Measurements from ENCODE around the gene CNGB1.

- TF ChIP-seq, protein P1, sequence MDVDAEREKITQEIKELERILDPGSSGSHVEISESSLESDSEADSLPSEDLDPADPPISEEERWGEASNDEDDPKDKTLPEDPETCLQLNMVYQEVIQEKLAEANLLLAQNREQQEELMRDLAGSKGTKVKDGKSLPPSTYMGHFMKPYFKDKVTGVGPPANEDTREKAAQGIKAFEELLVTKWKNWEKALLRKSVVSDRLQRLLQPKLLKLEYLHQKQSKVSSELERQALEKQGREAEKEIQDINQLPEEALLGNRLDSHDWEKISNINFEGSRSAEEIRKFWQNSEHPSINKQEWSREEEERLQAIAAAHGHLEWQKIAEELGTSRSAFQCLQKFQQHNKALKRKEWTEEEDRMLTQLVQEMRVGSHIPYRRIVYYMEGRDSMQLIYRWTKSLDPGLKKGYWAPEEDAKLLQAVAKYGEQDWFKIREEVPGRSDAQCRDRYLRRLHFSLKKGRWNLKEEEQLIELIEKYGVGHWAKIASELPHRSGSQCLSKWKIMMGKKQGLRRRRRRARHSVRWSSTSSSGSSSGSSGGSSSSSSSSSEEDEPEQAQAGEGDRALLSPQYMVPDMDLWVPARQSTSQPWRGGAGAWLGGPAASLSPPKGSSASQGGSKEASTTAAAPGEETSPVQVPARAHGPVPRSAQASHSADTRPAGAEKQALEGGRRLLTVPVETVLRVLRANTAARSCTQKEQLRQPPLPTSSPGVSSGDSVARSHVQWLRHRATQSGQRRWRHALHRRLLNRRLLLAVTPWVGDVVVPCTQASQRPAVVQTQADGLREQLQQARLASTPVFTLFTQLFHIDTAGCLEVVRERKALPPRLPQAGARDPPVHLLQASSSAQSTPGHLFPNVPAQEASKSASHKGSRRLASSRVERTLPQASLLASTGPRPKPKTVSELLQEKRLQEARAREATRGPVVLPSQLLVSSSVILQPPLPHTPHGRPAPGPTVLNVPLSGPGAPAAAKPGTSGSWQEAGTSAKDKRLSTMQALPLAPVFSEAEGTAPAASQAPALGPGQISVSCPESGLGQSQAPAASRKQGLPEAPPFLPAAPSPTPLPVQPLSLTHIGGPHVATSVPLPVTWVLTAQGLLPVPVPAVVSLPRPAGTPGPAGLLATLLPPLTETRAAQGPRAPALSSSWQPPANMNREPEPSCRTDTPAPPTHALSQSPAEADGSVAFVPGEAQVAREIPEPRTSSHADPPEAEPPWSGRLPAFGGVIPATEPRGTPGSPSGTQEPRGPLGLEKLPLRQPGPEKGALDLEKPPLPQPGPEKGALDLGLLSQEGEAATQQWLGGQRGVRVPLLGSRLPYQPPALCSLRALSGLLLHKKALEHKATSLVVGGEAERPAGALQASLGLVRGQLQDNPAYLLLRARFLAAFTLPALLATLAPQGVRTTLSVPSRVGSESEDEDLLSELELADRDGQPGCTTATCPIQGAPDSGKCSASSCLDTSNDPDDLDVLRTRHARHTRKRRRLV (CRISPR knock-in tag; IDR thresholded peaks at IDR 0.05) = no peak
- no peak for TF ChIP-seq KDM1A (CRISPR knock-in tag; IDR thresholded peaks at IDR 0.05)
- no peak for TF ChIP-seq CHD2 (IDR thresholded peaks at IDR 0.05; ENCODE audit: low read depth, low read length)
- TF ChIP-seq EZH2 (conservative IDR thresholded peaks at IDR 0.05; ENCODE audit: low read depth, low read length) = no peak
- TF ChIP-seq, protein P2, sequence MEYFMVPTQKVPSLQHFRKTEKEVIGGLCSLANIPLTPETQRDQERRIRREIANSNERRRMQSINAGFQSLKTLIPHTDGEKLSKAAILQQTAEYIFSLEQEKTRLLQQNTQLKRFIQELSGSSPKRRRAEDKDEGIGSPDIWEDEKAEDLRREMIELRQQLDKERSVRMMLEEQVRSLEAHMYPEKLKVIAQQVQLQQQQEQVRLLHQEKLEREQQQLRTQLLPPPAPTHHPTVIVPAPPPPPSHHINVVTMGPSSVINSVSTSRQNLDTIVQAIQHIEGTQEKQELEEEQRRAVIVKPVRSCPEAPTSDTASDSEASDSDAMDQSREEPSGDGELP (IDR thresholded peaks at IDR 0.05; ENCODE audit: borderline replicate concordance, low read depth) = no peak
- no peak for TF ChIP-seq ZNF256 (CRISPR knock-in tag; conservative IDR thresholded peaks at IDR 0.05)
These were observed 19.5 kb downstream of the CNGB1 start for GRCh38 chr16:57951204-57951960.

All from HepG2 (cell line).